ENCODE results near the gene WNK2.

Gene WNK2

DNA sequence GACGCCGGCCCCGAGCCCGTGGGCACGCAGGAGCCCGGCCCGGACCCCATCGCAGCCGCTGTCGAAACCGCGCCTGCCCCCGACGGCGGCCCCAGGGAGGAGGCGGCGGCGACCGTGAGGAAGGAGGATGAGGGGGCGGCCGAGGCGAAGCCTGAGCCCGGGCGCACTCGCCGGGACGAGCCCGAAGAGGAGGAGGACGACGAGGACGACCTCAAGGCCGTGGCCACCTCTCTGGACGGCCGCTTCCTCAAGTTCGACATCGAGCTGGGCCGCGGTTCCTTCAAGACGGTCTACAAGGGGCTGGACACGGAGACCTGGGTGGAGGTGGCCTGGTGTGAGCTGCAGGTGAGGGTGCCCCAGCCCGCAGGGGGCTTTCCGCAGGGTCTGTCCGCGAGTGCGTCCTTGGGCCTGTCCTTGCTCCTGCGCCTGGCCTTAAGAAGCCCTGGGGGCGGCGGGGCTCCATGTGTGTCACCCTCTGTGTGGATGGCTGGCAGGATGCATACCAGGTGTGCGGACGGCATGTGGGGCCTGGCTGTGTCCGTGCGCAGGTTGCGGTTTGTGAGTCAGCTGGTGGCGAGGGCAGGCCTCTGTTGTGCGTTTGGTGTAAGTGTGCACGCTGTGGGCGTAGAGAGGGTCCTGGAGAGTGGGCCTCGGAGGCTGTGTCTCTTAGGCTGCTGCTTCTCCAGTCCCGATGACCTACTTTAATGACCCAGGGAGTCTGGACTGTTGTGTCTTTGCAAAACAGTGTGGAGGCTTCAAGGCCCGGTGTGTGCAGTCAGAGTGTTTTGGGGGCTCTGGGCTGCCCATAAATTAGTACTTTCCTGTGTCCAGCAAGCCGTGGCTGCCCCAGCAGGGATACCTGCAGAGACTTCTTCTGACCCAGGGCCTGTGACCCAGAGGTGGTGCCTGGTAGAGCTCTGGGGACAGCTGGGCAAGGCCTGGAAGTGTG, 1.6 kb downstream of the WNK2 start:
- no peak for DNase-seq (ENCODE audit: low read depth in 2 of 2)

DNA sequence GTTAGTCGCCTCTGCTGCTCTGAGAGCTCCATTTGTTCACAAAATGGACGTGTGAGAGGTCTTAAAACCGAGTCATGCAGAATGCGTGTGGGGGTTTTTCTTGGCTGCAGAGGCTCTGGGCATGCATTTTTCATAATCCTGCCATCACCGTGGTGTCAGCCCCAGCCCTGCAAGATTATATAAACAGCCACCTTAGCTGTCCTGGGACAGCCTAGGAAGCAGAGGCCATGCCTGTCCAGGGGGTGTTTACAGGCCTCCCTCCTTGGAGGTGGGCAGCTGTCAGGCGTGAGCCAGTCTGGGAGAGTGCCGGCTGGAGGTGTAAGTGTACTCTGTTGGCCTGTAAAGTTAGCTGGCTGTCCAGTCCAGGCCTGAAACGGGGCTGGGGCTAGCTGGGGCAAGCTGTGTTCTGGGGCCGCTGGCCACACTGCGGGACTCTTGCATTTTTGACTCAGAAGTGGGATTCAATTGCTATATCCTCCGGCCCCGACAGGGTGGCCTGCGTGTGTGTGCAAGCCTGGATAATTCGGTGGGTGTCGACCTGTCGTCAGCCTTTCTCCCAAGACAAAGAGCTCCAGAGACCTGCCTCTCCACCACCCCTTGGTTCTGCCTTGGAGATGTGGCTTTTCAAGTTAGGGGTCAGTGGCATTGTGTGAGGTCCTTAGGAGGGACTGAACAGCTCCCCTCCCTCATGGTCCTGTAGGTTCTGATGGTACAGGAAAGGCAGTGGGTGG, 2.4 kb downstream of the WNK2 start:
- DNase-seq (ENCODE audit: low read depth in 2 of 2), result no peak

DNA sequence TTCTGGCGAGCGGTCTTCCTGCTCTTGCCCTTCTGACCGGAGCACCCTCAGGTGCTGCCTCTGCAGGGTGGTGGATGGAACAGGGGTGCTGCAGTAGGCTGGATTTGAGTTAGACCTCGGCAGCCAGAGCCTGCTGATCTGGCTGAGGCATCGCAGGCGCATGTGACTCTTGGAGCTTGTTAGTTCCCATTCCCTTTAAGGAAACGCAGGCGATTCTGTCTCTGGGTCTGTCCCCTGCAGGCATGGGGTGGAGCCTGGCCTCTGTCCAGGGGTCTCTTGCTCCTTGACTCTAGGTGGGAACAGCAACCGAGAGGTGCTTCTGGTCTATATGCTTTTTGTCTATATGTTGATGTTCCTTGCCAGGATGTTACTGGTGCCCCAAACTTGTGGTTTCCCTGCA, 3.1 kb downstream of the WNK2 start:
- DNase-seq (ENCODE audit: low read depth in 2 of 2), result no peak

GRCh38 chr9:93187574-93187973, 3.6 kb downstream of the WNK2 start:
- DNase-seq (ENCODE audit: low read depth in 2 of 2), result no peak

DNA sequence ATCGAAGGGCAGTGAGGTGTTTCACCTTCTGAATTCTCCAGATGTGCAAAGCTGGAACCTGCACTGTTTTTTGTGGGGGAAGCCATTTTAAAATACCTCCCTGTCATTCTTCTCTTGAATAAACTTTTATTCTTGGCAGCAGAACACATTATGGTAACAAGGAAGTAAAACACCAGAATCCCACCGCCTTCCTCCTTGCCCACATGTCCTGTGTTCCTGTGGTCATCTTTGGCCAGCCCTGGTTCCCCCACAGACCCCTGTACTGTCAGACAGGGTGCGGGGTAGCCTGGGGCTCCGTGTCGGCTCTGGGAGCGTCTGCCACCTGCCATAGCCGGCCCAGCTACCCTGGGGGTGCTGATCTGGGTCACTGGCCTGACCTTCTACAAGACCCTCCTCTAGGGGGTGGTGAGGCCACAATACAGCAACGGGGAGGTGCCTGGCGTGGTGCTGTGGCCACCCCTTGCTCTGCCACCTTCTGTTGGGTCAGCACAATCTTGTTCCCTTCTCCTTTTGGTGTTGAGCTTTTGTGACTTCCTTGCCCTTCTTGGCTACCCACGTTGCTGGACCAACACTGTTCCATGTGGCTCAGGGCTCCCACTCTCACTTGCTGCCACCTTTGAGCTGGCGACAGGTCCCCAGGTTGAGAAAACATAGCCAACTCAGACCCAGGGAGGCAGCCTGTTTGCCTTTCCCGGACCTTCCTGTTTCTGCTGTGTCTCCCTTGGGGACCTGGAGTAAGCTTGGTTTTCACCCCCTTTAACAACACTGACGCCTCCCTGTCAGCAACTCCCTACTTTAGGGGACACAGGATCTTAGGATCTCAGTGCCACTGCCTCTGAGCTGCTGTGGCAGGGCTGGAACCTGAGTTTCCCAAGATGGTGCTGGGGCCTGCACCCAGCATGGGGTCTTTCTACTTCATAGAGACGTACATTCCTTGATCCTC, 4.8 kb downstream of the WNK2 start:
- DNase-seq (ENCODE audit: low read depth in 2 of 2), result no peak

GRCh38 chr9:93189369-93190132, 5.6 kb downstream of the WNK2 start:
- DNase-seq (ENCODE audit: low read depth in 2 of 2), result no peak

DNA sequence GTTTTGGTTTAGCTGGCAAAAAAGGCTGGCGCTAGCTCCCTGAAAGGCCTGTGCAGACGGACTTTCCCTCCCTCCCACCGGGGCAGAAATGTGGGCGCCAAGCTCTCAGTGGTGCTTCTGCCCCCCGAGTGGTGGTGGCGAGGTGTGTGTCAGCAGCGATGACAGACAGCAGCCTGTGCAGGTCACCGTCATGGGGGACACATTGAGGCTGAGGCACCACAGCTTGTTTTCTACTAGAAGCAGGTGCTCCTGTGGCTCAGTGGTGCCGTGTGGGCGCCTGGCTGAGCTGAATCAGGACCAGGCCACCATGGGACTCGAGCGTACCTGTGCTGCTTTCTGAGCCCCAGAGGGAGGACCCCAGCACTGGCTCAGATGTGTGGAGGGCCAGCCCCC, 6.2 kb downstream of the WNK2 start:
- no peak for DNase-seq (ENCODE audit: low read depth in 2 of 2)

DNA sequence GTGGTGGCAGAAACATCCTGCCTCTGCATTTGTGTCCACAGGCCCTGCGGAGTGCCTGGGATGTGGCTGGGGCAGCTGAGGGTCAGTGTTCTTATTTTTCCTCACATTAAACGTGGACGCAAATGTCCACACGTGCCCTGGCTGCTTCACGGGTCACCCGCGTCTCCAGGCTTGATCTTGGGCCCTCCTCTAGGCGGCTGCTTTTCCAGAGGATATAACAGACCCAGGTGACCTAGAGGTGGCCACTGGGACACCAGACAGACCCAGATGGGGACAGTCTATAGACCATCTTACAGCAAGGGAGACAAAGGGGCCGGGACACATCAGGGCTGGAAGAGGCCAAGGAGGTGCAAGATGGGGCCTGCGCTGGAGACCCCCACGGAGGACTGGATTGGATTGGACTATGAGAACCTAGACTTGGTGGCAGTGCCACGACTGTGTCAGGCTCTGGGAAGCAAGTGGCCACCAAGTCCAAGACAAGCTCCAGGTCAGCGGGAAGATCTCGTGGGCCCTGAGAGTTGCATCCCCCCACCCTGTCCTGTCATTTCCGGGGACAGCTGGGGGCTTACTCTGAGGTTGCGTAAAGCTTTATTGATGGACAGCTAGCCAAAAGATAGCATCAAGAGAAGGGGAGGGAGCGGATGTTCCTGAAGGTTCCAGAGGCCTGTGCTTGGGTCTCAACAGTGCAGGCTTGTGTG, 6.9 kb downstream of the WNK2 start:
- DNase-seq (ENCODE audit: low read depth in 2 of 2), result no peak

DNA sequence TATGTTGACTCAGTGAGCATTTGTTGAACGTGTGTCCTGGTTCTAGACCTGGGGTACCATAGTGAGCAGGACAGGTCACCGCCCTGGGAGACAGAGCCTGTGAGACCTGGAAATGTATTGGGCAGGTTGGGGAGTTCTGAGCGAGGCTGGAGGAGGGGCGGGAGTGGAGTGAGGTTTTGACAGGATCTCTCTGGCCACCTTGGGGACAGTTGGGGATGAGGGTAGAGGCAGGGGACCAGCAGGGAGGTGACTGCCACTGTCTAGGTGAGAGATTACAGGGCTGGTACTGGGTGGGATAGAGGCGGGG, 7.4 kb downstream of the WNK2 start:
- DNase-seq (ENCODE audit: low read depth in 2 of 2), result no peak

- DNase-seq (ENCODE audit: low read depth in 2 of 2), result no peak
Observed at GRCh38 chr9:93192721-93193387, 8.9 kb downstream of the WNK2 start.

DNA sequence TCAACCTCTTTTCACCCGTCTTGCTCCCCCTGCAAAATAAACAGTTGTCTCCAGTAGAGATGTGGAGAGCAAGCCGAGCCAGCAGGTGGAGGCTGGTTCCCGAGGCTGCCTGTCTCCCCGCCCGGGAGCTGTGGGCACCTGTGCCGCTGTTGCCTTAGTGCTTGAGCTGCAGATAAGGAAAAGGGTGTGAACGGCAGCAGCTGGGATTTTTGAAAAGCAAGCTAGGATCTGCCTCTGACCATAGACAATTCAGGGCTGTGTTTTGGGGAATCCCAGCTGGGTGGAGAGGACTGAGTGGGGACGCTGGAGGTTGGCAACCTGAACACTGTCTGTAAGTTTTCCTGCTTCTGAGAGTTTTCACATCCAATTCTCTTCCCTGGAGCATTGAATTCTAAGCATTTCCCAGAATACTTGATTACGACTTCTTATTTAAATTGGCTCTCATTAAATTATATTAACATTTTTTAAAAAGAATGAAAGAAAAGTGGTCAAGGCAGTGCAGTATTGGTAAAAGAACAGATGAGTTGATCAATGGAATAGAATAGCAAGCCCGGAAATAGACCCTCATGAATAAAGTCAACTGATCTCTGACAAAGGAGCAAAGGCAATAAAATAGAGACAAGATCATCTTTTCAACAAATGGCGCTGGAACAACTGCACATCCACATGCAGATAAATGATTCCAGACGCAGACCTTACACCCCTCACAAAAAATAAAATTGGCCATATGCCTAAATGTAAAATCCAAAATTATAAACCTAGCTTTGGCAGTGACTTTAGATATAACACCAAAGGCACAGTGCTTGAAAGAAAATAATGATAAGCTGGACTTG, 9.7 kb downstream of the WNK2 start:
- no peak for DNase-seq (ENCODE audit: low read depth in 2 of 2)

- DNase-seq (ENCODE audit: low read depth in 2 of 2), result no peak
Observed at GRCh38 chr9:93194221-93194625, 10.3 kb downstream of the WNK2 start.

DNA sequence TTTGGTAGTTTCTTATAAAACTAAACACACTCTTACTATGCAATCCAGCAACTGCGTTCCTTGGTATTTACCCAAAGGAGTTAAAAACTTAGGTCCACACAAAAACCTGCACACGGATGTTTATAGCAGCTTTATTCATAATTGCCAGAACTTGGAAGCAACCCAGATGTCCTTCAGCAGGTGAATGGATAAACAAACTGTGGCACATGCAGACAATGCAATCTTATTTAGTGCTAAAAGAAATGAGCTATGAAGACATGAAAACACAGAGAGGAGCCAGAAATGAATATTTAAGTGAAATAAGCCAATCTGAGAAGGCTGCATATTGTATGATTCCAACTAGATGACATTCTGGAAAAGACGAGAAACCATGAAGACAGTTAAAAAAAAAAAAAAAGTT, 10.7 kb downstream of the WNK2 start:
- no peak for DNase-seq (ENCODE audit: low read depth in 2 of 2)

- DNase-seq (ENCODE audit: low read depth in 2 of 2), result no peak
Observed at GRCh38 chr9:93196096-93197055, 12.4 kb downstream of the WNK2 start.

- no peak for DNase-seq (ENCODE audit: low read depth in 2 of 2)
Observed at GRCh38 chr9:93197670-93198069, 13.7 kb downstream of the WNK2 start.

- no peak for DNase-seq (ENCODE audit: low read depth in 2 of 2)
Observed at GRCh38 chr9:93198117-93198837, 14.3 kb downstream of the WNK2 start.

DNA sequence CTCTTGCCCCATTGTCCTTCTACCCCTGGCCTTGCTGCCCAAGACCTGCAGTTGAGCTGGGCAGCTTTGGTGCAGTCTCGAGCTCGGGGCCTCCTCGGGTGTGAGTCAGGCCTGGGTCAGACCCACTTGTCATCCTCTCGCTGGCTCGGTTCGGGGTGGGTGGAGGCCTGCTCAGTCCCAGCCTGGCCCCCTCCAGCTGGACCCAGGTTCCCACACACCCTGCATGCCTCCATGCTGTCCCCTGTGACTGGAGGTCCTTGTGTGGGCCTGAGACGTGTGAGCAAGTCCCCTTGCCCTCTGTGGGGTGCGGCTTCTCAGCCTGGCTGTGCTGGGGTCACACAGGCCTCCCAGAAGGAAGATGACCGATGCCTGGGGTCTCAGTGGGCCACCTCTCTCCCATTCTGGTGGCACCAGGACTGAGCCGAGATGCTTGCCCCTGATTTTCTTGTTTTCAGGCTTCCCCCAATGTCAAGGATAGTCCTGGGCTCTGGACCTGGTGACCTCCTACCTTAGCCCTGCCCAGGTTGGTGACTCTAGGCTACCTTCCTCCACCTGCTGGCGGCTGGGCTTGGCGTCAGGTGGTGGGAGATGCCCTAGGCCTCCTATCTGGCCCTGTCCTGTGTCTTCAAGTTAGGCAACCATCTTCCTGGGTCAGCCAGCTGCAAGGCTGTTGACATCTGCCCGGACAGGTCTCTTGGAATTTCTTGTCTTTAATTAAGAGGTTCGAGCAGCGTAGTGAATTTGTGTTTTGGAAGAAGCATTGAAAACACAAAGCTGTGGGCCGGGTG, 15.1 kb downstream of the WNK2 start:
- DNase-seq (ENCODE audit: low read depth in 2 of 2), result no peak
